Brain microvascular endothelial cell (primary cell): ENCODE data around the gene GNAL.
A peak's percentile ranks its signal among the peaks of the same experiment; 100 is the strongest.

Source experiments
- DNase-seq: peaks from one replicate; pipeline ENCODE4 v3.0.0-alpha.2; 2020
- H3K27ac ChIP-seq: fragments of 250-450 bp; sonication (Bioruptor Pico); 2 replicates; pipeline ENCODE4 v1.5.1; 2020; ENCODE audit warnings: mild to moderate bottlenecking, moderate library complexity
- H3K27me3 ChIP-seq: fragments of 250-450 bp; sonication (Bioruptor Pico); replicated peaks from 2 replicates; pipeline ENCODE4 v1.5.1; 2020; ENCODE audit warnings: mild to moderate bottlenecking
- H3K36me3 ChIP-seq: fragments of 250-450 bp; sonication (Bioruptor Pico); replicated peaks from 2 replicates; pipeline ENCODE4 v1.5.1; 2020; ENCODE audit warnings: mild to moderate bottlenecking
- H3K4me3 ChIP-seq: 2 replicates; pipeline ENCODE4 v1.5.1; 2011; ENCODE audit warnings: low read depth, mild to moderate bottlenecking, control low read depth, low read length, moderate library complexity
- CTCF ChIP-seq: IDR thresholded peaks from 2 replicates; pipeline ENCODE4 v1.5.1; 2011; ENCODE audit warnings: low read depth, mild to moderate bottlenecking, moderate library complexity, low read length, control low read depth, inconsistent platforms; ENCODE audit errors: missing control alignments
- in situ Hi-C: cut with HindIII; loops from 2 replicates; pipeline ENCODE4 v1.10.0; 2017; ENCODE audit warnings: low sequenced_read_pairs, low pct_ligation_motif_present

The GNAL gene

DNA sequence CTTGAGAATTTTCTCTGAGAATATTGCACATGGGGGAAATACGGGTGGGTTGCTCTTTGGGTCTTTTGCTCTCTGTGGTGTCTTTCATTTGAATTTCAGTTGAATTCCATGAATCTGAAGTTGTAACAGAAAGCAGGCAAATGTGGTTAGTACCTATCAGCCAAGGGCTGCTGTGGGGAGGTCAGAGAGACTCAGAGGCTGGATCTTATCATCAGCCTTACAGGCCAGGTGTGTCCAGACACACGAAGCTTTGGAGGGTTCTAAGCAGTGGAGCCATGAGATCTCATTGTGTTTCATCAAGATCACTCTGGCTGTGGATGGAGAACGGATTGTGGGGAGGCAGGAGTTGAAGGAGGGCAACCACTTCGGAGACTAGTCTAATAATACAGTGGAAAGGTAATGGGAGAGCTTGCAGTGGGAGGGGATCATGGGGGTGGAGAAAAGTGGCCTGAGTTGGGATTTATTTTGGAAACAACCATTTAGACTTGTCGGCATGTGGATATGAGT is 68.1 kb downstream of the GNAL start:
- TF ChIP-seq CTCF: no peak
- Histone ChIP-seq H3K27ac (no peak overlapping the region), H3K36me3 (no peaks in the 10 kb centered on the region), H3K4me3 (no peak overlapping the region), H3K27me3 (peaks cover 17% of the 10 kb centered on the region)
- DNase-seq: no peak
- in situ Hi-C loops: no loop called here

GRCh38 chr18:11759456-11759855 is 70.4 kb downstream of the GNAL start:
- H3K27me3 ChIP-seq: no peaks in the 10 kb centered on the region
- in situ Hi-C loops: no loop called here

DNA sequence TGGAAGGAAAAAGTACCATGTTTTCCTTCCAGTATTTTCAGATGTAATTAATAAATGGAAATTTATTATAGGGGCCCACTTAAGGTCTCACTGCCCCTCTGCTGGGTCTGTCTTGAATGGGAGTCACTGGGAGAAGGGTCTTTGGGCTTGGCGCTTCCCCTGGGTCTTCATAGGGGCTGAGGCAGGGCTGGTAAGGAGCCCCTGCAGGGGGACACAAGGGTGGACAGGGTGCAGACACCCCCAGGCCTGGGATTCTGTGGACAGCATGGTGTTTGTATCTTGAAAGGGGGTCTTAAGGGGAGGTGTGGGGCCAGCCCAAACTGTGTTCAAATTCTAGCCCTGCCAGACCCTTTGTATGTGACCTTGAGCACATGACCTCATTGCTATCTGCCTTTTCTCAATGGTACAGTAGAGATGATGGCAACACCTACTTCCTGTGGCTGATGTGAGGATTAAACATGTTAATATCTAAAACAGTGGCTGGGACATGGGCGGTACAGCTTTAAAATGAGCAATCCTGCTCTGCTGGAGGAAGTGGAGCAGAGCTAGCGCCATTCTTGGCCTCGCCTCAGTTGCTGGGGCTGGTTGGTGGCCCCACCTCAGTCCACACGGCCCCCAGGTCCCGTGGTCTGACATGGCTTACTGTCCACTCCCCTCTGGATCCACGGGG is 71.6 kb downstream of the GNAL start:
- in situ Hi-C loops: no loop called here
- H3K4me3 ChIP-seq: no peak overlapping the region

More at GRCh38 chr18:11759456-11759855, 70.4 kb downstream of the GNAL start:
- no peak for DNase-seq
- Histone ChIP-seq H3K36me3 (no peaks in the 10 kb centered on the region), H3K27ac (no peak overlapping the region), H3K4me3 (no peak overlapping the region)
- no peak for TF ChIP-seq CTCF

DNA sequence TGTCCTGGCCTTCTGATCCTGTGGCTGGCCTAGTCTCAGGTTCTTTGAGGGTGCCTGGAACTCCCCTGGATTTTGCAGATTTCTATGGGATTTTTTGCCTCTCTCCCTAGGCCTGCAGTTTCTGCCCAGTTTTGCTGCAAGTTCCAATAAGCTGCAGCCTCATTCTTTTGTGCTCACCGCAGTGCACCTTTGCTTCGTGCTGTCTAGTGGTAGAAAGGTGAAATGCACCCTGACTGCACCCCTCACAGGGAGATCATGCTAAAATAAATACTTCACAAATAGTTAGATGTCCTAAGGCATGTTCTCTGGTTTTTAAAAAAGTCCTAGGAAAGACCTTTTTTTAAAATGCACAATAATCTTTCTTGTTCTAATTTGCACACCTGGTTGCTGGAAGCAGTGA is 72.5 kb downstream of the GNAL start:
- no peak for DNase-seq
- H3K27ac ChIP-seq: no peak overlapping the region
- H3K36me3 ChIP-seq: no peaks in the 10 kb centered on the region
- TF ChIP-seq CTCF: peak; percentile 41
- no peak overlapping the region for H3K4me3 ChIP-seq
- in situ Hi-C loops: no loop called here
- no peaks in the 10 kb centered on the region for H3K27me3 ChIP-seq

More for the DNA sequence above, 71.6 kb downstream of the GNAL start:
- Histone ChIP-seq H3K36me3 (no peaks in the 10 kb centered on the region), H3K27me3 (no peaks in the 10 kb centered on the region), H3K27ac (no peak overlapping the region)
- no peak for TF ChIP-seq CTCF
- DNase-seq: no peak

DNA sequence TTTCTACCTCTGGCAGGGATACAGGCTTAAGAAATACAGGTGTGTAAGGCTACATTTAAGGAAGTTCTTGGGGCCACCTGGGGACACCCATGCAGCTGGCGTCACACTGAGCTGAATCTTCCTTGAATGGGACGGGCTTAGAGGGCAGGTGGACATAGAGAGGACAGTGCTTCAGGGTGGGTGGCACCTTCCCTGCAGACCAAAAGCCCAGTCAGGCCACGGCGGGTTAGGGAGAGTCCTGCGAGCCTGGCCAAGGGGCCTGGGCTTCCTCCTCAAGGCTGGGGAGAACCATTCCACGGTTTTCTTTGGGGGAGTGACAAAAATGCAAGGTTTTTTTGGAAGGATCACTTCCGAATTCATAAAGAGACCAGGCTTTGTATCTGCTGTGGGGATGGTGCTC is 73.4 kb downstream of the GNAL start:
- H3K36me3 ChIP-seq: no peaks in the 10 kb centered on the region
- no peak for TF ChIP-seq CTCF
- no peaks in the 10 kb centered on the region for H3K27me3 ChIP-seq
- in situ Hi-C loops: no loop called here
- no peak overlapping the region for H3K27ac ChIP-seq
- DNase-seq: no peak
- H3K4me3 ChIP-seq: no peak overlapping the region

DNA sequence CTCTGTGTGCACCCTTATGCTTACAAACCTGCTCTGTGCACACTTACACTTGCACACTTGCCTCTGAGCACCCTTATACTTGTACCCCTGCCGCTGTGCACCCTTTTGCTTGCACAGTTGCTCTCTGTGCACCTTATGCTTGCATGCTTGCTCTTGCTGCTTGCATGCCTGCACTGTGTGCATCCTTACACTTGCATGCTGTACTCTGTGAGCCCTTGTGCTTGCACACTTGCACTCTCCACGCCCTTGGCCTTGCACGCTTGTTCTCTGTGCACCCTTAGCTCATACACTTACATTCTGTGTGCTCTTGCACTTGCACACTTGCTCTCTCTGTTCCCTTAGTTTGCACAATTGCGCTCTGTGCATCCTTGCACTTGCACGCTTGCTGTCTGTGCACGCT is 78.3 kb downstream of the GNAL start:
- TF ChIP-seq CTCF: no peak
- Histone ChIP-seq H3K36me3 (no peaks in the 10 kb centered on the region), H3K27me3 (no peaks in the 10 kb centered on the region), H3K4me3 (no peak overlapping the region), H3K27ac (no peak overlapping the region)
- no peak for DNase-seq
- in situ Hi-C loops: no loop called here
